Measurements from ENCODE around the gene RNASE13. TPM values are rescaled to one million over a fixed set of nuclear protein-coding genes. Genes with fewer than 3 reads are reported as not detected.

RNASE13 gene
- total RNA-seq, 2 experiments from 2014 or later = not detected

DNA sequence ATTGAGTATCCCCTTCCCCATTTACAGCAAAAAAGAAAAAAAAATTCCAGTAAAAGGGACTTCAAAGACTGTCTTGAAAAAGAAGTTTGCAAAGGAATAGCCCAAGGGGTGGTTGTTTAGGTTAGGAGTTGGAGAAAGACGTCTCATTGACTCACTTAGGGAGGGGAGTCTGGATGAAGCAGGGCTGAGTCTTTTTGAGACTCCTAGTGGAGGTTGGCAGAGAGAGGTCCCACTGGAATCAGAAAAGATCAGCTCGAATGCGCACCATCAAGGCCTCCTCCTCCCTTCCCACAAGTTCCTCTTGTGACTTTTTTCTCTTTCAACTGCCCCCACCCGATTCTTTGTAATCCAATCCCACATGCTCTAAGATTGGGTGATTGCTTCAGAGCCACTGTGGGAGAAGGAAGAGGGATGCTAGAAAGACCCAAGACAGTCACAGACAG, 37.4 kb upstream of the RNASE13 start:
- Histone ChIP-seq H3K9me3 (ENCODE audit: low read length) (no peaks in the 10 kb centered on the region), H3K27ac (ENCODE audit: low read depth, low read length, poor library complexity, severe bottlenecking) (peak overlapping the region; percentile 28), H4K20me1 (ENCODE audit: insufficient read depth, low read length) (no peaks in the 10 kb centered on the region), H3K4me3 (ENCODE audit: low read depth, low read length, poor library complexity, severe bottlenecking) (peak overlapping the region; percentile 68), H3K9me2 (ENCODE audit: insufficient read depth, low read length) (no peaks in the 10 kb centered on the region), H3K4me2 (ENCODE audit: low read length) (peak overlapping the region; percentile 87), H3K4me1 (ENCODE audit: insufficient read depth, low read length, poor library complexity, severe bottlenecking) (peaks cover 41% of the 10 kb centered on the region), H3K79me2 (ENCODE audit: insufficient read depth, low read depth, low read length) (no peaks in the 10 kb centered on the region), H3K36me3 (ENCODE audit: insufficient read depth, low read length) (no peaks in the 10 kb centered on the region), H2AFZ (ENCODE audit: low read length) (peak overlapping the region; percentile 83)
- no peak for DNase-seq (ENCODE audit: low spot score)
- CTCF ChIA-PET (ENCODE audit: unreplicated experiment) = interaction anchor here (0.6 to 2.0 kb wide), 4 partner anchors 16 to 112 kb away, joined by 7 to 16 read pairs (median 9); no protein-coding TSS in a partner anchor
- BruUV-seq (replicated peaks) = no TSS peak
- POLR2A ChIA-PET = interaction anchor here (0.6 to 2.7 kb wide), 12 partner anchors 8 to 442 kb away, joined by 3 to 31 read pairs (median 6); partner anchors contain the start of gene ANG
- intact Hi-C loops (cut with micrococcal nuclease; ENCODE audit: unreplicated experiment) = no loop called here
- TF ChIP-seq, protein P1, sequence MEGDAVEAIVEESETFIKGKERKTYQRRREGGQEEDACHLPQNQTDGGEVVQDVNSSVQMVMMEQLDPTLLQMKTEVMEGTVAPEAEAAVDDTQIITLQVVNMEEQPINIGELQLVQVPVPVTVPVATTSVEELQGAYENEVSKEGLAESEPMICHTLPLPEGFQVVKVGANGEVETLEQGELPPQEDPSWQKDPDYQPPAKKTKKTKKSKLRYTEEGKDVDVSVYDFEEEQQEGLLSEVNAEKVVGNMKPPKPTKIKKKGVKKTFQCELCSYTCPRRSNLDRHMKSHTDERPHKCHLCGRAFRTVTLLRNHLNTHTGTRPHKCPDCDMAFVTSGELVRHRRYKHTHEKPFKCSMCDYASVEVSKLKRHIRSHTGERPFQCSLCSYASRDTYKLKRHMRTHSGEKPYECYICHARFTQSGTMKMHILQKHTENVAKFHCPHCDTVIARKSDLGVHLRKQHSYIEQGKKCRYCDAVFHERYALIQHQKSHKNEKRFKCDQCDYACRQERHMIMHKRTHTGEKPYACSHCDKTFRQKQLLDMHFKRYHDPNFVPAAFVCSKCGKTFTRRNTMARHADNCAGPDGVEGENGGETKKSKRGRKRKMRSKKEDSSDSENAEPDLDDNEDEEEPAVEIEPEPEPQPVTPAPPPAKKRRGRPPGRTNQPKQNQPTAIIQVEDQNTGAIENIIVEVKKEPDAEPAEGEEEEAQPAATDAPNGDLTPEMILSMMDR (conservative IDR thresholded peaks at IDR 0.05; ENCODE audit: low read length) = no peak
- TF ChIP-seq EZH2phosphoT487 (IDR thresholded peaks at IDR 0.05; ENCODE audit: borderline replicate concordance, low read depth, low read length) = no peak

DNA sequence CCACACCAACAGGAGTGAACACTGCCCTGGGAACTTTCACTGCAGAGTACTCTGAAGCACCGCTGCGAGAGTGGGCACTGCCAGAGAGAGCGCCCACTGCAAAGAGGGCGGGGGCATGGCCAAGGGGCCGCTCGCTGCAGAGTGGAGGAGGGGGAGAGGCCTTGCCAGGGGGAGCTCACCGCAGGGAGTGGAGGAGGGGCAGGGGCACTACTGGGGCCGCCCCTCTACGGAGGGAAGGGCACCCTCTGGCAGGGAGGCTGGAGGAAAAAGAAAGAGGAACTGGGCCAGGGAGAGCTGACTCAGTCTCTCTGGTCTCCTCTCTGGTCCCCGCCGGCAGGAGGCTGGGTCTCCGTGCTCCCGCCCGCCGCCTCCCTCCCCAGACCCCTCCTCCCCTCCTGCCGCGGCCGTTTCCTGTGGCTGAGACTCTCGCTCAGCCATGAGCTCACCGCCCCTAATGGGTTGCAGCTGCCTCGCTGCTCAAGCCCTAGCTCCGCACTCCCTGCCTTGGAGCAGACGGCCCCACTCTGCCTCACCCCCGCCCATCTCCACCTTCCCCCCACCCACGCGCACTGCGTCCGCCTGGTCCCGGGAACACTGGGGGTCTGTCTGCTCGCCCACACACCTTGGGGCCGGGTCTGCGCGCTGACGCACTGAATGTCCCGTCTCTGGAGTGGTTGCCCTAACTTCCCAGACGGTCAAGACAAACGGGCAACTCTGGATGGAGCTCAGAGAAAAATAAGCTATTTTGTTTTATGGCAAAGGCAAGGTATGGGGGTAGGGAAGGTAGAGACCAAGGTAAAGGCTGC, 36.8 kb upstream of the RNASE13 start:
- Histone ChIP-seq H3K9me2 (ENCODE audit: insufficient read depth, low read length) (no peaks in the 10 kb centered on the region), H4K20me1 (ENCODE audit: insufficient read depth, low read length) (no peaks in the 10 kb centered on the region), H3K4me1 (ENCODE audit: insufficient read depth, low read length, poor library complexity, severe bottlenecking) (peaks cover 41% of the 10 kb centered on the region), H3K4me2 (ENCODE audit: low read length) (peak overlapping the region; percentile 87), H3K27ac (ENCODE audit: low read depth, low read length, poor library complexity, severe bottlenecking) (peak overlapping the region; percentile 28), H2AFZ (ENCODE audit: low read length) (peak overlapping the region; percentile 83), H3K79me2 (ENCODE audit: insufficient read depth, low read depth, low read length) (no peaks in the 10 kb centered on the region), H3K36me3 (ENCODE audit: insufficient read depth, low read length) (no peaks in the 10 kb centered on the region), H3K9me3 (ENCODE audit: low read length) (no peaks in the 10 kb centered on the region), H3K4me3 (ENCODE audit: low read depth, low read length, poor library complexity, severe bottlenecking) (peak overlapping the region; percentile 68)
- ChIA-PET POLR2A (interaction anchor here (0.6 to 2.7 kb wide), 15 partner anchors 8 to 441 kb away, joined by 3 to 31 read pairs (median 5); partner anchors contain the start of gene ANG), CTCF (ENCODE audit: unreplicated experiment) (interaction anchor here (0.6 to 2.0 kb wide), 11 partner anchors 9 to 111 kb away, joined by 3 to 16 read pairs (median 7); no protein-coding TSS in a partner anchor)
- no TSS peak for BruUV-seq (replicated peaks)
- DNase-seq (ENCODE audit: low spot score) = peak; percentile 93
- intact Hi-C loops (cut with micrococcal nuclease; ENCODE audit: unreplicated experiment) = loop anchor here (1.0 to 2.0 kb wide), 2 partner anchors 15 to 32 kb away; no protein-coding TSS in a partner anchor
- TF ChIP-seq, protein P1 (conservative IDR thresholded peaks at IDR 0.05; ENCODE audit: low read length) = no peak
- no peak for TF ChIP-seq EZH2phosphoT487 (IDR thresholded peaks at IDR 0.05; ENCODE audit: borderline replicate concordance, low read depth, low read length)
